Ishikawa (cell line): ENCODE measurements around the gene LPAR5.

Experiments
- CEBPB ChIP-seq: IDR thresholded peaks from 2 replicates; pipeline ENCODE4 v1.6.1; 2012
- REST ChIP-seq: IDR thresholded peaks from 2 replicates; pipeline ENCODE4 v1.6.1; 2012; ENCODE audit warnings: low read depth, mild to moderate bottlenecking
- TAF1 ChIP-seq: IDR thresholded peaks from 2 replicates; pipeline ENCODE4 v1.6.1; 2012; ENCODE audit warnings: low read depth, mild to moderate bottlenecking

GRCh38 chr12:6631549-6631961 is 4.2 kb downstream of the LPAR5 start:
- TF ChIP-seq CEBPB (no peak), REST (no peak), TAF1 (no peak)
